Panc1 (cell line): ENCODE measurements around the gene PRMT3. TPM values are rescaled to one million over a fixed set of nuclear protein-coding genes. Genes with fewer than 3 reads are reported as not detected.

Source experiments
- ATAC-seq: fragments of 200-7000 bp; cut with Tn5 transposase; 2 replicates; pipeline ENCODE4 v1.9.1; 2020; ENCODE audit warnings: mild to moderate bottlenecking, moderate library complexity
- BruUV-seq: library from RNA; stranded (reverse); fragments of 400-500 nt; replicated peaks from 2 replicates; lab custom pipeline; 2021; lab: Mats Ljungman, UMichigan
- CTCF ChIA-PET: fragments of 300-600 bp; sonication (Branson Sonifier 250); formaldehyde crosslinking; loops from one replicate; lab custom pipeline; 2022; ENCODE audit warnings: antibody characterized with exemption; lab: Charles Lee
- POLR2A ChIA-PET: fragments of 300-600 bp; sonication (Branson Sonifier 250); formaldehyde crosslinking; loops from one replicate; lab custom pipeline; 2022; ENCODE audit warnings: antibody characterized with exemption; lab: Charles Lee
- DNase-seq: peaks from one replicate; pipeline ENCODE4 v3.0.0-alpha.2; 2010; ENCODE audit warnings: low read depth, low spot score
- H3K27ac ChIP-seq: 2 replicates; pipeline ENCODE4 v1.5.1; 2011; ENCODE audit warnings: mild to moderate bottlenecking, low read length, inconsistent platforms
- H3K27me3 ChIP-seq: fragments of 200-500 bp; sonication (Bioruptor generic); 2 replicates; pipeline ENCODE4 v1.6.0; 2014; ENCODE audit warnings: low read length, inconsistent platforms; ENCODE audit not compliant: control insufficient read depth, insufficient read depth
- H3K36me3 ChIP-seq: fragments of 200-500 bp; sonication (Bioruptor generic); 2 replicates; pipeline ENCODE4 v1.5.1; 2014; ENCODE audit warnings: inconsistent platforms, mild to moderate bottlenecking, low read length, moderate library complexity; ENCODE audit not compliant: control insufficient read depth, insufficient read depth
- H3K4me1 ChIP-seq: 2 replicates; pipeline ENCODE4 v1.5.1; 2011; ENCODE audit warnings: inconsistent platforms, mild to moderate bottlenecking, low read length, moderate library complexity; ENCODE audit not compliant: control insufficient read depth, insufficient read depth
- H3K4me3 ChIP-seq, 2 experiments: 2 replicates each; pipeline ENCODE4 v1.5.1; 2011 to 2012; ENCODE audit warnings: low read depth in 2 of 2, low read length in 2 of 2, mild to moderate bottlenecking in 2 of 2, inconsistent platforms in 1 of 2, moderate library complexity in 1 of 2
- H3K9me3 ChIP-seq: fragments of 200-500 bp; sonication (Bioruptor generic); 2 replicates; pipeline ENCODE4 v1.5.1; 2014; ENCODE audit warnings: low read depth, mild to moderate bottlenecking, inconsistent platforms, low read length, moderate library complexity; ENCODE audit not compliant: control insufficient read depth, insufficient read depth
- CTCF ChIP-seq: fragments of 450-650 bp; IDR thresholded peaks from 2 replicates; pipeline ENCODE4 v1.5.1; 2017; ENCODE audit warnings: mild to moderate bottlenecking
- POLR2AphosphoS5 ChIP-seq: IDR thresholded peaks from 2 replicates; pipeline ENCODE4 v1.6.1; 2012; ENCODE audit warnings: mild to moderate bottlenecking, low read depth, low read length, moderate library complexity
- REST ChIP-seq, 2 experiments: IDR thresholded peaks; 2 replicates each; pipeline ENCODE4 v1.6.1; 2011 to 2012; ENCODE audit warnings: low read depth in 2 of 2, control low read depth in 1 of 2, low read length in 1 of 2, mild to moderate bottlenecking in 1 of 2, moderate library complexity in 1 of 2; ENCODE audit not compliant: insufficient read depth in 1 of 2
- SIN3A ChIP-seq: IDR thresholded peaks from 2 replicates; pipeline ENCODE4 v1.6.1; 2012; ENCODE audit warnings: low read depth, mild to moderate bottlenecking, low read length, moderate library complexity, borderline replicate concordance; ENCODE audit not compliant: insufficient read depth
- TCF7L2 ChIP-seq: IDR thresholded peaks from 2 replicates; pipeline ENCODE4 v1.6.1; 2011; ENCODE audit warnings: mild to moderate bottlenecking, low read depth, low read length, inconsistent platforms
- in situ Hi-C: cut with HindIII; loops from 2 replicates; pipeline ENCODE4 v1.10.0; 2016; ENCODE audit warnings: low sequenced_read_pairs, low pct_unique_long_range_greater_than_20kb
- intact Hi-C: fragments of 100-400 bp; cut with micrococcal nuclease; formaldehyde crosslinking; loops from one replicate; pipeline ENCODE4 v1.10.0; 2022; ENCODE audit not compliant: unreplicated experiment
- total RNA-seq: library from RNA; stranded (reverse); gene quantifications from one replicate; pipeline ENCODE4 v1.2.1, GENCODE V29; 2021; ENCODE audit not compliant: unreplicated experiment

Gene PRMT3
- total RNA-seq, 1 experiment from 2014 or later: 31.2 TPM

DNA sequence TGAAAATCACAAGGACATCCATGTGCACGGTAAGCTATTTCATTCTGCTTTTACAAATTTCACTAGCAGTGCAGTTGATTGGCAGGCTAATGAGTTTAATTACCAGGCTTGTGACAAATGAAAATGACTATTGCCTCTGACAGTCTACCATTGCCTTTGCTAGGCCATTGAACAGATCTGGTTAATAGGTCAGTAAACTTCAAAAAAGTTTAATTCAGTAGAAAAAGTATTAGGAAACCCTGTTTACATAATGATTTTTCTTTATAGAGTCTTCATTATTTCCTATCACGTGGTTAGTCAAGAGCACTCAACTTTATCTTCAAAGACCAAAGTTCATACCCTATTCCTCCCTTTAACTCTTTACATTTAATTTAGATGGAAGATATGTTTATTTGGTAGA lies 77.0 kb downstream of the PRMT3 start:
- CTCF ChIA-PET: no interaction called here

DNA sequence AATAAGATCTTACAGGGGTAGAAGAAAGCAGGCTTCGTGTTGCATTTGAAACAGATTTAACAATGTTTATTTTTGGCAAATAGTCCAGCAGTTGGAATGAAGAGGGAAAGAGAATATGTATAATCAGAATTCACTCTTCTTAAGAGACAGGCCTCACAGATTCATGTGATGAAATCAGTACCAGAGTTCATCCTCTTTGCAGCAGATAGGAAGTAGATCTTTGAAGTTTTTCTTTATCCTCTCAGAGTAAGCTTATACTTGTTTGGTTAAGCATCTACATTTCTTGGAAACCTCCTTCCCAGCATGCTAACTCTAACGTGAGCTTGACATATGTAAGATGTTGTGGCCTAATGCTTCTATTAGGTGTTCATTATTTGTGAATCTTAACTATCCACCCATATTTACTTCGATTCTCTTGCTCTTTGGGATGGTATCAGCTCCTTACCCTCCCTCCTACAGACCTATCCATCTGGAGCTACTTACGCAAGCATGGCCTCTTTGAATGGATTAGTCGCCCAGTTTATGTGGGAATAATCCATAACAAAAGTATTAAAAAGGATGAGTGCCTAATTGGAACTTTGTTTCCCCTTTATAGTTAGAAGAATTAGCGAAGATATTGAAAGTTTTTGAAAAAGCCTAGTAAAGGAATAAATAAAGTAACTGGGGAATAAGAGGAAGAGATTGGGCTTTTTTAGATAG lies 80.1 kb downstream of the PRMT3 start:
- no peak for ATAC-seq
- no peak overlapping the region for H3K4me3 ChIP-seq
- DNase-seq: no peak
- no peaks in the 10 kb centered on the region for H3K27me3 ChIP-seq
- in situ Hi-C loops: no loop called here
- no peak overlapping the region for H3K27ac ChIP-seq
- ChIA-PET POLR2A (no interaction called here), CTCF (no interaction called here)
- intact Hi-C loops: no loop called here
- no peak for TF ChIP-seq TCF7L2
- no peak for TF ChIP-seq CTCF
- no peak for TF ChIP-seq POLR2AphosphoS5
- peaks cover 16% of the 10 kb centered on the region for H3K36me3 ChIP-seq
- H3K4me1 ChIP-seq: no peaks in the 10 kb centered on the region
- no TSS peak for BruUV-seq
- H3K9me3 ChIP-seq: no peaks in the 10 kb centered on the region

More for the DNA sequence above, 77.0 kb downstream of the PRMT3 start:
- Histone ChIP-seq H3K27me3 (no peaks in the 10 kb centered on the region), H3K4me1 (no peaks in the 10 kb centered on the region), H3K4me3 (no peak overlapping the region), H3K27ac (no peak overlapping the region), H3K9me3 (no peaks in the 10 kb centered on the region), H3K36me3 (peaks cover 17% of the 10 kb centered on the region)
- intact Hi-C loops (no loop called here), in situ Hi-C loops (no loop called here)
- no peak for TF ChIP-seq REST (IDR thresholded peaks at IDR 0.05; ENCODE audit: insufficient read depth in 1 of 2, low read depth in 2 of 2, low read length in 1 of 2)
- no peak for TF ChIP-seq TCF7L2
- TF ChIP-seq CTCF: no peak
- no peak for TF ChIP-seq SIN3A
- no peak for TF ChIP-seq POLR2AphosphoS5
- POLR2A ChIA-PET: interaction anchor here (0.6 kb wide), 1 partner anchor 76 kb away, joined by 6 read pairs; no protein-coding TSS in a partner anchor
- BruUV-seq: no TSS peak
- ATAC-seq (no peak), DNase-seq (no peak)
